Measurements from ENCODE around the gene NF1. TPM values are rescaled to one million over a fixed set of nuclear protein-coding genes. Genes with fewer than 3 reads are reported as not detected.
"Not testable (repeated sequence)": the region's sequence is repeated elsewhere in the genome, so short reads cannot be mapped to it uniquely, and the experiment has no call there.

The NF1 gene
- total and polyA plus RNA-seq, 10 donors, result 3.1 to 97.7 (median 58.3) TPM

GRCh38 chr17:31175237-31175636 lies 80.5 kb downstream of the NF1 start:
- Histone ChIP-seq H3K4me1 (no peaks in the 10 kb centered on the region), H3K9me3 (no peaks in the 10 kb centered on the region), H3K4me3 (no peak overlapping the region), H3K36me3 (peaks cover 0 to 7% (median 0%) of the 10 kb centered on the region in 6 donors), H3K27me3 (replicated peaks in 1 of 7) (no peaks in the 10 kb centered on the region), H3K27ac (no peak overlapping the region)
- TF ChIP-seq CTCF (IDR thresholded peaks at IDR 0.05 in 8 of 11, conservative IDR thresholded peaks at IDR 0.05 in 3 of 11) (no peak), POLR2AphosphoS5 (IDR thresholded peaks at IDR 0.05) (no peak), POLR2A (IDR thresholded peaks at IDR 0.05) (no peak)
- DNase-seq, result no peak
- intact Hi-C loops (cut with DNase I; ENCODE audit: low total_unique reads), result no loop called here
- WGBS, 5 donors, result 97 to 99% (median 98%) methylated on average over 5 of the region's 5 CpGs

DNA sequence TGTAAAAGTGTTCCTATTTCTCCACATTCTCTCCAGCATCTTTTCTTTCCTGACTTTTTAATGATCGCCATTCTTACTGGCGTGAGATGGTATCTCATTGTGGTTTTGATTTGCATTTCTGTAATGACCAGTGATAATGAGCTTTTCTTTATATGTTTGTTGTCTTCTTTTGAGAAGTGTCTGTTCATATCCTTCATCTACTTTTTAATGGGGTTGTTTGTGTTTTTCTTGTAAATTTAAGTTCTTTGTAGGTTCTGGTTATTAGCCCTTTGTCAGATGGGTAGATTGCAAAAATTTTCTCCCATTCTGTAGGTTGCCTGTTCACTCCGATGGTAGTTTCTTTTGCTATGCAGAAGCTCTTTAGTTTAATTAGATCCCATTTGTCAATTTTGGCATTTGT lies 81.4 kb downstream of the NF1 start:
- H3K9me3 ChIP-seq; H3K27ac ChIP-seq; H3K27me3 ChIP-seq (replicated peaks in 1 of 7); H3K4me1 ChIP-seq; DNase-seq; H3K36me3 ChIP-seq; intact Hi-C loops (cut with DNase I; ENCODE audit: low total_unique reads); H3K4me3 ChIP-seq: not testable (repeated sequence)
- WGBS, 5 donors, result 94 to 99% (median 95%) methylated on average over 3 of the region's 3 CpGs

GRCh38 chr17:31178951-31179350 lies 84.2 kb downstream of the NF1 start:
- DNase-seq; H3K27ac ChIP-seq; H3K4me1 ChIP-seq; H3K4me3 ChIP-seq; intact Hi-C loops (cut with DNase I; ENCODE audit: low total_unique reads); H3K27me3 ChIP-seq (replicated peaks in 1 of 7); H3K9me3 ChIP-seq: not testable (repeated sequence)
- WGBS, 5 donors, result 88 to 98% (median 93%) methylated on average over 1 to 2 of the region's 2 CpGs
- peaks cover 0 to 29% (median 14%) of the 10 kb centered on the region in 6 donors for H3K36me3 ChIP-seq

GRCh38 chr17:31195305-31195704 lies 100.5 kb downstream of the NF1 start:
- intact Hi-C loops (cut with DNase I; ENCODE audit: low total_unique reads), result no loop called here

GRCh38 chr17:31198026-31198425 lies 103.2 kb downstream of the NF1 start:
- 97 to 100% (median 100%) methylated on average over 1 of the region's 1 CpG for WGBS, 5 donors
- no peak for DNase-seq
- H3K4me3 ChIP-seq, result no peak overlapping the region
- H3K27ac ChIP-seq, result no peak overlapping the region
- TF ChIP-seq POLR2AphosphoS5 (IDR thresholded peaks at IDR 0.05), result no peak
- no peak for TF ChIP-seq POLR2A (IDR thresholded peaks at IDR 0.05)
- TF ChIP-seq CTCF (IDR thresholded peaks at IDR 0.05 in 8 of 11, conservative IDR thresholded peaks at IDR 0.05 in 3 of 11), result no peak
- H3K4me1 ChIP-seq, result no peaks in the 10 kb centered on the region
- peaks cover 0 to 19% (median 0%) of the 10 kb centered on the region in 6 donors for H3K36me3 ChIP-seq
- intact Hi-C loops (cut with DNase I; ENCODE audit: low total_unique reads), result no loop called here
- no peaks in the 10 kb centered on the region for H3K27me3 ChIP-seq (replicated peaks in 1 of 7)
- no peaks in the 10 kb centered on the region for H3K9me3 ChIP-seq

More at GRCh38 chr17:31195305-31195704, 100.5 kb downstream of the NF1 start:
- no peak for DNase-seq
- Histone ChIP-seq H3K4me1 (no peaks in the 10 kb centered on the region), H3K27ac (peak overlapping the region in 1 of 8 donors; percentile 31), H3K36me3 (no peaks in the 10 kb centered on the region), H3K4me3 (peak overlapping the region in 1 of 8 donors; percentile 13), H3K27me3 (replicated peaks in 1 of 7) (no peaks in the 10 kb centered on the region), H3K9me3 (no peaks in the 10 kb centered on the region)
- TF ChIP-seq CTCF (IDR thresholded peaks at IDR 0.05 in 8 of 11, conservative IDR thresholded peaks at IDR 0.05 in 3 of 11), result no peak
- TF ChIP-seq POLR2A (IDR thresholded peaks at IDR 0.05), result no peak
- no peak for TF ChIP-seq POLR2AphosphoS5 (IDR thresholded peaks at IDR 0.05)
- WGBS, 5 donors, result 66 to 82% (median 75%) methylated on average over 5 of the region's 5 CpGs

DNA sequence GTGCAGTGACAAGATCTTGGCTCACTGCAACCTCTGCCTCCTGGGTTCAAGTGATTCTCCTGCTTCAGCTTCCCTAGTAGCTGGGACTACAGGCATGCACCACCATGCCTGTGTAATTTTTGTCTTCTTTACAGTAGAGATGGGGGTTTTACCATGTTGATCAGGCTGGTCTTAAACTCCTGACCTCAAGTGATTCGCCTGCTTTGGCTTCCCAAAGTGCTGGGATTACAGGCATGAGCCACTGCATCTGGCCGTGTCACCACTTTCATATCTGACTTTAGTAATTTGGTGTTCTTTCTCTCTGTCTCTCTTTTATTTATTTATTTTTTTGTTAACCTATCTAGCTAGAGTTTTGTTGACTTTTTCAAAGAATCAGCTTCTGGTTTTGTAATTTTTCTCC lies 103.9 kb downstream of the NF1 start:
- peaks cover 0 to 25% (median 0%) of the 10 kb centered on the region in 6 donors for H3K36me3 ChIP-seq
- H3K9me3 ChIP-seq; intact Hi-C loops (cut with DNase I; ENCODE audit: low total_unique reads); H3K4me3 ChIP-seq; H3K4me1 ChIP-seq; DNase-seq; H3K27ac ChIP-seq; H3K27me3 ChIP-seq (replicated peaks in 1 of 7): not testable (repeated sequence)
- 84 to 93% (median 91%) methylated on average over 2 of the region's 2 CpGs for WGBS, 5 donors
